ENCODE data around the gene MARCO.

- TF ChIP-seq EZH2 (IDR thresholded peaks at IDR 0.05; ENCODE audit: insufficient read depth, low read length) (no peak), CTCF (IDR thresholded peaks at IDR 0.05; ENCODE audit: insufficient read depth, low read depth, low read length) (no peak)
Measured at GRCh38 chr2:119011910-119012209, 69.9 kb downstream of the MARCO start.

Data from astrocyte (in vitro differentiated cells and primary cell).